Liver (tissue), 9 donors: ENCODE measurements around the gene HOXD1. TPM values are rescaled to one million over a fixed set of nuclear protein-coding genes. Genes with fewer than 3 reads are reported as not detected.

Source experiments
- DNase-seq: peaks from one replicate; pipeline ENCODE4 v3.0.0-alpha.2; 2017; ENCODE audit warnings: low spot score
- H3K27ac ChIP-seq, 2 donors: one replicate each; pipeline ENCODE4 v1.7.0; 2013; ENCODE audit warnings: inconsistent platforms in 2 of 2, low read length in 2 of 2, control low read depth in 1 of 2, low read depth in 1 of 2, mild to moderate bottlenecking in 1 of 2
- H3K27me3 ChIP-seq, 4 donors: one replicate each; pipeline versions ENCODE4 v1.6.1 to v1.7.0; 2013; ENCODE audit warnings: low read length in 3 of 4, inconsistent platforms in 1 of 4, mild to moderate bottlenecking in 1 of 4, moderate library complexity in 1 of 4; ENCODE audit not compliant: control insufficient read depth in 4 of 4, insufficient read depth in 4 of 4
- H3K36me3 ChIP-seq, 4 donors: one replicate each; pipeline versions ENCODE4 v1.6.1 to v1.7.0; 2013; ENCODE audit warnings: low read length in 3 of 4, mild to moderate bottlenecking in 3 of 4, low read depth in 1 of 4, moderate library complexity in 1 of 4; ENCODE audit not compliant: control insufficient read depth in 4 of 4, insufficient read depth in 3 of 4
- H3K4me1 ChIP-seq, 4 donors: one replicate each; pipeline versions ENCODE4 v1.6.1 to v1.7.0; 2013; ENCODE audit warnings: low read length in 3 of 4, mild to moderate bottlenecking in 3 of 4, moderate library complexity in 1 of 4; ENCODE audit not compliant: control insufficient read depth in 4 of 4, insufficient read depth in 4 of 4
- H3K4me3 ChIP-seq, 3 donors: one replicate each; pipeline versions ENCODE4 v1.6.1 to v1.7.0; 2013; ENCODE audit warnings: low read length in 3 of 3, control low read depth in 1 of 3, low read depth in 1 of 3, mild to moderate bottlenecking in 1 of 3
- H3K9ac ChIP-seq, 2 donors: one replicate each; pipeline ENCODE4 v1.7.0; 2013; ENCODE audit warnings: low read length in 2 of 2, mild to moderate bottlenecking in 2 of 2, moderate library complexity in 2 of 2, control low read depth in 1 of 2, low read depth in 1 of 2
- H3K9me3 ChIP-seq, 4 donors: one replicate each; pipeline versions ENCODE4 v1.6.1 to v1.7.0; 2013; ENCODE audit warnings: low read length in 3 of 4; ENCODE audit not compliant: control insufficient read depth in 4 of 4
- CTCF ChIP-seq: fragments of 150-350 bp; IDR thresholded peaks from 2 replicates; pipeline ENCODE4 v1.5.1; 2017; ENCODE audit warnings: improper control_type of control experiment, low read depth, low read length; ENCODE audit not compliant: missing input control
- EGR1 ChIP-seq, 2 donors: IDR thresholded peaks; 2 replicates each; pipeline ENCODE4 v1.6.1; 2016 to 2018; ENCODE audit warnings: antibody characterized with exemption in 2 of 2, low read depth in 2 of 2
- FOXA1 ChIP-seq: IDR thresholded peaks from 2 replicates; pipeline ENCODE4 v1.6.1; 2016; ENCODE audit warnings: antibody characterized with exemption
- FOXA2 ChIP-seq: IDR thresholded peaks from 2 replicates; pipeline ENCODE4 v1.6.1; 2016; ENCODE audit warnings: antibody characterized with exemption
- GABPA ChIP-seq, 2 donors: IDR thresholded peaks in 1 of 2; conservative IDR thresholded peaks in 1 of 2; 2 replicates each; pipeline ENCODE4 v1.6.1; 2016; ENCODE audit warnings: antibody characterized with exemption in 2 of 2, mild to moderate bottlenecking in 1 of 2, moderate library complexity in 1 of 2
- HNF4A ChIP-seq, 2 donors: conservative IDR thresholded peaks; 2 replicates each; pipeline ENCODE4 v1.6.1; 2016; ENCODE audit warnings: antibody characterized with exemption in 2 of 2, mild to moderate bottlenecking in 2 of 2
- HNF4G ChIP-seq: IDR thresholded peaks from 2 replicates; pipeline ENCODE4 v1.6.1; 2016; ENCODE audit warnings: antibody characterized with exemption
- JUND ChIP-seq, 2 donors: IDR thresholded peaks; 2 replicates each; pipeline ENCODE4 v1.6.1; 2016; ENCODE audit warnings: antibody characterized with exemption in 2 of 2
- MAX ChIP-seq: IDR thresholded peaks from 2 replicates; pipeline ENCODE4 v1.6.1; 2016; ENCODE audit warnings: antibody characterized with exemption
- NR2F2 ChIP-seq: IDR thresholded peaks from 2 replicates; pipeline ENCODE4 v1.6.1; 2016; ENCODE audit warnings: antibody characterized with exemption
- RAD21 ChIP-seq, 2 donors: IDR thresholded peaks; 2 replicates each; pipeline ENCODE4 v1.6.1; 2016; ENCODE audit warnings: antibody characterized with exemption in 2 of 2, mild to moderate bottlenecking in 2 of 2
- RXRA ChIP-seq, 2 donors: IDR thresholded peaks; 2 replicates each; pipeline ENCODE4 v1.6.1; 2017 to 2018; ENCODE audit warnings: antibody characterized with exemption in 2 of 2, mild to moderate bottlenecking in 1 of 2
- SP1 ChIP-seq: IDR thresholded peaks from 2 replicates; pipeline ENCODE4 v1.6.1; 2018; ENCODE audit warnings: antibody characterized with exemption, mild to moderate bottlenecking
- TAF1 ChIP-seq: conservative IDR thresholded peaks from 2 replicates; pipeline ENCODE4 v1.6.1; 2016; ENCODE audit warnings: antibody characterized with exemption, mild to moderate bottlenecking
- YY1 ChIP-seq: IDR thresholded peaks from 2 replicates; pipeline ENCODE4 v1.6.1; 2016; ENCODE audit warnings: antibody characterized with exemption, mild to moderate bottlenecking
- WGBS: extraction: QIAGEN DNeasy Blood & Tissue Kit; methylation state at CpG from one replicate; pipeline ENCODE4 v1.1.7; 2013; 5-methylcytosine and 5-hydroxymethylcytosine counted together
- polyA plus RNA-seq, 2 donors: library from polyadenylated mRNA; stranded (reverse) in 1 of 2; unstranded in 1 of 2; fragments of 200-250 nt in 1 of 2; fragments of >200 nt in 1 of 2; fragmentation: Nextera tagmentation in 1 of 2; extraction: Ambion mirVana in 1 of 2; gene quantifications; one replicate each; pipeline versions ENCODE4 v1.2.1 to v1.2.3, GENCODE V29; 2013 to 2015
- total RNA-seq, 2 donors: library from RNA; depleted of rRNA; stranded (reverse); fragments of >200 nt; gene quantifications; one replicate each; pipeline ENCODE4 v1.2.3, GENCODE V29; 2014
- TF ChIP-seq, protein P1 (sequence below): IDR thresholded peaks from 2 replicates; pipeline ENCODE4 v1.6.1; 2016; ENCODE audit warnings: antibody characterized with exemption
- TF ChIP-seq, protein P2 (sequence below): IDR thresholded peaks from 2 replicates; pipeline ENCODE4 v1.6.1; 2016; ENCODE audit warnings: antibody characterized with exemption
- TF ChIP-seq, protein P3 (sequence below): IDR thresholded peaks from 2 replicates; pipeline ENCODE4 v1.6.1; 2016; ENCODE audit warnings: antibody characterized with exemption, mild to moderate bottlenecking
- donor health status: healthy.
- donor health status: healthy.
- donor health status: healthy.
- donor health status: healthy.
- donor health status: healthy.

The HOXD1 gene
- total and polyA plus RNA-seq, 4 donors, result not detected

DNA sequence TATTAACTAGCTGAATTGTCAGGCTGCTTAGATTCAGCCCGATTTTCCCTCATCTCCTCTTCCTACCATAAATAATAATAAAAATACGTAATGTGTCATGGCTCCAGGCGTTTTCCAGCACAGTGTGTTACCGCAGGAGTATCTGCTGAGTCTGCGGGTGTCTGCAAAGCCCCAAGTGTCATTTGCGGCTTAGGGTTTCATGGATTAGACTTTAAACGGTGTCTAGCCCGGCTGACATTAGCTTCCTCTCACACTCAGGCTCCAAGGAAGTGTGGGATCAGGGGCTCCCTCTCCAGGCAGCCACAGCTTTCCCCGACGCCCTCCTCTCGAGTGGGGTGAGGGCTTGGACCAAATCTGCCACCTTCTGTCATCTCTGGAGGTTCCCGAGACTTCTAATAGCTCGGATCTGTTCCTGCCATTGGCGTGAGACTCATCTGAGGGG, 14.1 kb upstream of the HOXD1 start:
- Histone ChIP-seq H3K9ac (no peak overlapping the region), H3K27ac (no peak overlapping the region), H3K9me3 (peaks cover 0 to 10% (median 0%) of the 10 kb centered on the region in 4 donors), H3K36me3 (no peaks in the 10 kb centered on the region), H3K4me1 (peaks cover 0 to 16% (median 9%) of the 10 kb centered on the region in 4 donors), H3K27me3 (peaks cover 8 to 42% (median 28%) of the 10 kb centered on the region in 4 donors), H3K4me3 (no peak overlapping the region)
- TF ChIP-seq TAF1 (no peak), HNF4G (no peak), FOXA1 (no peak), CTCF (no peak), SP1 (no peak), MAX (no peak), JUND (IDR thresholded peaks at IDR 0.05) (no peak), EGR1 (IDR thresholded peaks at IDR 0.05; ENCODE audit: low read depth in 2 of 2) (no peak), FOXA2 (no peak), RXRA (IDR thresholded peaks at IDR 0.05) (no peak), YY1 (no peak), NR2F2 (no peak), HNF4A (conservative IDR thresholded peaks at IDR 0.05) (no peak)
- TF ChIP-seq, protein P1, sequence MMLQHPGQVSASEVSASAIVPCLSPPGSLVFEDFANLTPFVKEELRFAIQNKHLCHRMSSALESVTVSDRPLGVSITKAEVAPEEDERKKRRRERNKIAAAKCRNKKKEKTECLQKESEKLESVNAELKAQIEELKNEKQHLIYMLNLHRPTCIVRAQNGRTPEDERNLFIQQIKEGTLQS, result no peak
- TF ChIP-seq, protein P2, sequence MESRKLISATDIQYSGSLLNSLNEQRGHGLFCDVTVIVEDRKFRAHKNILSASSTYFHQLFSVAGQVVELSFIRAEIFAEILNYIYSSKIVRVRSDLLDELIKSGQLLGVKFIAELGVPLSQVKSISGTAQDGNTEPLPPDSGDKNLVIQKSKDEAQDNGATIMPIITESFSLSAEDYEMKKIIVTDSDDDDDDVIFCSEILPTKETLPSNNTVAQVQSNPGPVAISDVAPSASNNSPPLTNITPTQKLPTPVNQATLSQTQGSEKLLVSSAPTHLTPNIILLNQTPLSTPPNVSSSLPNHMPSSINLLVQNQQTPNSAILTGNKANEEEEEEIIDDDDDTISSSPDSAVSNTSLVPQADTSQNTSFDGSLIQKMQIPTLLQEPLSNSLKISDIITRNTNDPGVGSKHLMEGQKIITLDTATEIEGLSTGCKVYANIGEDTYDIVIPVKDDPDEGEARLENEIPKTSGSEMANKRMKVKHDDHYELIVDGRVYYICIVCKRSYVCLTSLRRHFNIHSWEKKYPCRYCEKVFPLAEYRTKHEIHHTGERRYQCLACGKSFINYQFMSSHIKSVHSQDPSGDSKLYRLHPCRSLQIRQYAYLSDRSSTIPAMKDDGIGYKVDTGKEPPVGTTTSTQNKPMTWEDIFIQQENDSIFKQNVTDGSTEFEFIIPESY, result no peak
- DNase-seq, result no peak
- 4% methylated on average over 14 of the region's 14 CpGs for WGBS

GRCh38 chr2:176174824-176175708, 13.4 kb upstream of the HOXD1 start:
- H3K4me1 ChIP-seq, result peaks cover 0 to 16% (median 9%) of the 10 kb centered on the region in 4 donors
- no peak overlapping the region for H3K4me3 ChIP-seq
- H3K9me3 ChIP-seq, result peaks cover 0 to 10% (median 0%) of the 10 kb centered on the region in 4 donors
- no peak overlapping the region for H3K27ac ChIP-seq
- H3K9ac ChIP-seq, result no peak overlapping the region
- H3K36me3 ChIP-seq, result no peaks in the 10 kb centered on the region
- peaks cover 8 to 40% (median 31%) of the 10 kb centered on the region in 4 donors for H3K27me3 ChIP-seq
- no peak for DNase-seq
- WGBS, result 11% methylated on average over 47 of the region's 47 CpGs
- TF ChIP-seq YY1 (no peak), EGR1 (IDR thresholded peaks at IDR 0.05; ENCODE audit: low read depth in 2 of 2) (no peak), FOXA2 (no peak), SP1 (no peak), HNF4G (no peak), RAD21 (IDR thresholded peaks at IDR 0.05) (no peak), GABPA (IDR thresholded peaks at IDR 0.05 in 1 of 2, conservative IDR thresholded peaks at IDR 0.05 in 1 of 2) (no peak), CTCF (no peak), NR2F2 (no peak), JUND (IDR thresholded peaks at IDR 0.05) (no peak), RXRA (IDR thresholded peaks at IDR 0.05) (no peak), TAF1 (no peak)
- TF ChIP-seq, protein P3, sequence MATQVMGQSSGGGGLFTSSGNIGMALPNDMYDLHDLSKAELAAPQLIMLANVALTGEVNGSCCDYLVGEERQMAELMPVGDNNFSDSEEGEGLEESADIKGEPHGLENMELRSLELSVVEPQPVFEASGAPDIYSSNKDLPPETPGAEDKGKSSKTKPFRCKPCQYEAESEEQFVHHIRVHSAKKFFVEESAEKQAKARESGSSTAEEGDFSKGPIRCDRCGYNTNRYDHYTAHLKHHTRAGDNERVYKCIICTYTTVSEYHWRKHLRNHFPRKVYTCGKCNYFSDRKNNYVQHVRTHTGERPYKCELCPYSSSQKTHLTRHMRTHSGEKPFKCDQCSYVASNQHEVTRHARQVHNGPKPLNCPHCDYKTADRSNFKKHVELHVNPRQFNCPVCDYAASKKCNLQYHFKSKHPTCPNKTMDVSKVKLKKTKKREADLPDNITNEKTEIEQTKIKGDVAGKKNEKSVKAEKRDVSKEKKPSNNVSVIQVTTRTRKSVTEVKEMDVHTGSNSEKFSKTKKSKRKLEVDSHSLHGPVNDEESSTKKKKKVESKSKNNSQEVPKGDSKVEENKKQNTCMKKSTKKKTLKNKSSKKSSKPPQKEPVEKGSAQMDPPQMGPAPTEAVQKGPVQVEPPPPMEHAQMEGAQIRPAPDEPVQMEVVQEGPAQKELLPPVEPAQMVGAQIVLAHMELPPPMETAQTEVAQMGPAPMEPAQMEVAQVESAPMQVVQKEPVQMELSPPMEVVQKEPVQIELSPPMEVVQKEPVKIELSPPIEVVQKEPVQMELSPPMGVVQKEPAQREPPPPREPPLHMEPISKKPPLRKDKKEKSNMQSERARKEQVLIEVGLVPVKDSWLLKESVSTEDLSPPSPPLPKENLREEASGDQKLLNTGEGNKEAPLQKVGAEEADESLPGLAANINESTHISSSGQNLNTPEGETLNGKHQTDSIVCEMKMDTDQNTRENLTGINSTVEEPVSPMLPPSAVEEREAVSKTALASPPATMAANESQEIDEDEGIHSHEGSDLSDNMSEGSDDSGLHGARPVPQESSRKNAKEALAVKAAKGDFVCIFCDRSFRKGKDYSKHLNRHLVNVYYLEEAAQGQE, result no peak
- TF ChIP-seq, protein P1, result no peak
